MCF 10A (cell line): ENCODE measurements around the gene KDM4C. TPM values are rescaled to one million over a fixed set of nuclear protein-coding genes. Genes with fewer than 3 reads are reported as not detected.

Source experiments
- BruUV-seq: library from RNA; stranded (reverse); fragments of 400-500 nt; replicated peaks from 2 replicates; lab custom pipeline; 2021; lab: Mats Ljungman, UMichigan
- CTCF ChIA-PET: fragments of 300-600 bp; sonication (Branson Sonifier 250); formaldehyde crosslinking; extraction: SDS; loops from one replicate; lab custom pipeline; 2021; ENCODE audit warnings: antibody characterized with exemption, inconsistent platforms; lab: Yijun Ruan, JAX
- POLR2A ChIA-PET: fragments of 300-600, 350-650 bp; sonication (Branson Sonifier 250); formaldehyde crosslinking; extraction: SDS; loops from one replicate; lab custom pipeline; 2020; ENCODE audit warnings: antibody characterized with exemption, inconsistent platforms; lab: Yijun Ruan, JAX
- DNase-seq: peaks from one replicate; pipeline ENCODE4 v3.0.0-alpha.2; 2018; ENCODE audit not compliant: unreplicated experiment
- H3K27ac Mint-ChIP-seq: one replicate; pipeline ENCODE4 v1.8.0; 2022; ENCODE audit warnings: mild to moderate bottlenecking, low read depth, mixed read lengths; ENCODE audit not compliant: unreplicated experiment
- H3K27me3 Mint-ChIP-seq: one replicate; pipeline ENCODE4 v1.8.0; 2022; ENCODE audit warnings: mixed read lengths; ENCODE audit not compliant: insufficient read depth, unreplicated experiment
- H3K36me3 Mint-ChIP-seq: one replicate; pipeline ENCODE4 v1.8.0; 2022; ENCODE audit warnings: mild to moderate bottlenecking, moderate library complexity, mixed read lengths; ENCODE audit not compliant: insufficient read depth, unreplicated experiment
- H3K4me1 Mint-ChIP-seq: one replicate; pipeline ENCODE4 v1.8.0; 2022; ENCODE audit warnings: mixed read lengths; ENCODE audit not compliant: insufficient read depth, unreplicated experiment
- H3K4me3 Mint-ChIP-seq: one replicate; pipeline ENCODE4 v1.8.0; 2022; ENCODE audit warnings: mild to moderate bottlenecking, moderate library complexity, mixed read lengths; ENCODE audit not compliant: unreplicated experiment
- H3K9me3 Mint-ChIP-seq: one replicate; pipeline ENCODE4 v1.8.0; 2022; ENCODE audit warnings: mixed read lengths; ENCODE audit not compliant: unreplicated experiment
- CTCF ChIP-seq: fragments of 200-600 bp; IDR thresholded peaks from one replicate; pipeline ENCODE4 v1.8.0; 2022; ENCODE audit warnings: antibody characterized with exemption, mild to moderate bottlenecking; ENCODE audit not compliant: unreplicated experiment
- intact Hi-C: fragments of 100-400 bp; cut with micrococcal nuclease; formaldehyde crosslinking; loops from 2 replicates; pipeline ENCODE4 v1.14.1; 2022
- total RNA-seq: library from RNA; stranded (reverse); gene quantifications from 2 replicates; pipeline ENCODE4 v1.2.3, GENCODE V29; 2022

The KDM4C gene
- total RNA-seq, 1 experiment from 2014 or later: 29.5 TPM

- Mint-ChIP-seq H3K9me3 (no peaks in the 10 kb centered on the region), H3K4me3 (no peak overlapping the region), H3K27me3 (no peaks in the 10 kb centered on the region), H3K36me3 (no peaks in the 10 kb centered on the region), H3K27ac (no peak overlapping the region), H3K4me1 (no peaks in the 10 kb centered on the region)
- intact Hi-C loops: no loop called here
- no peak for TF ChIP-seq CTCF
- DNase-seq: no peak
- ChIA-PET POLR2A (no interaction called here), CTCF (no interaction called here)
- BruUV-seq: no TSS peak
Measured at GRCh38 chr9:6716766-6717165, 41.0 kb upstream of the KDM4C start.

GRCh38 chr9:6723881-6724420, 33.8 kb upstream of the KDM4C start:
- Mint-ChIP-seq H3K4me3 (no peak overlapping the region), H3K9me3 (no peaks in the 10 kb centered on the region), H3K4me1 (no peaks in the 10 kb centered on the region), H3K36me3 (no peaks in the 10 kb centered on the region), H3K27me3 (no peaks in the 10 kb centered on the region), H3K27ac (no peak overlapping the region)
- ChIA-PET POLR2A (interaction anchor here (0.6 to 0.7 kb wide), 2 partner anchors 9 to 16 kb away, joined by 3 read pairs; no protein-coding TSS in a partner anchor), CTCF (interaction anchor here (0.5 to 1.3 kb wide), 4 partner anchors 10 to 139 kb away, joined by 3 to 4 read pairs (median 3); no protein-coding TSS in a partner anchor)
- intact Hi-C loops: no loop called here
- DNase-seq: no peak
- no TSS peak for BruUV-seq
- no peak for TF ChIP-seq CTCF

GRCh38 chr9:6733257-6733656, 24.5 kb upstream of the KDM4C start:
- no peak for TF ChIP-seq CTCF
- BruUV-seq: no TSS peak
- H3K27ac Mint-ChIP-seq: no peak overlapping the region

GRCh38 chr9:6733831-6734230, 23.9 kb upstream of the KDM4C start:
- no peak overlapping the region for H3K27ac Mint-ChIP-seq
- H3K36me3 Mint-ChIP-seq: no peaks in the 10 kb centered on the region
- no peaks in the 10 kb centered on the region for H3K9me3 Mint-ChIP-seq
- intact Hi-C loops: no loop called here
- no TSS peak for BruUV-seq
- H3K4me1 Mint-ChIP-seq: no peaks in the 10 kb centered on the region
- H3K4me3 Mint-ChIP-seq: no peak overlapping the region
- TF ChIP-seq CTCF: no peak
- CTCF ChIA-PET: no interaction called here
- POLR2A ChIA-PET: no interaction called here
- no peak for DNase-seq
- H3K27me3 Mint-ChIP-seq: no peaks in the 10 kb centered on the region

More at GRCh38 chr9:6733257-6733656, 24.5 kb upstream of the KDM4C start:
- Mint-ChIP-seq H3K9me3 (no peaks in the 10 kb centered on the region), H3K27me3 (no peaks in the 10 kb centered on the region), H3K36me3 (no peaks in the 10 kb centered on the region), H3K4me3 (no peak overlapping the region), H3K4me1 (no peaks in the 10 kb centered on the region)
- CTCF ChIA-PET: interaction anchor here (0.6 to 0.7 kb wide), 2 partner anchors 47 to 383 kb away, joined by 3 read pairs; no protein-coding TSS in a partner anchor
- intact Hi-C loops: no loop called here
- DNase-seq: no peak
- POLR2A ChIA-PET: no interaction called here
